HG03342 (cell line): ENCODE data around the gene APBA3.

Experiments
- ATAC-seq: cut with Tn5 transposase; IDR thresholded peaks from one replicate; pipeline ENCODE4 v1.9.1; 2021; ENCODE audit warnings: mild to moderate bottlenecking, moderate library complexity; ENCODE audit not compliant: unreplicated experiment

The APBA3 gene

DNA sequence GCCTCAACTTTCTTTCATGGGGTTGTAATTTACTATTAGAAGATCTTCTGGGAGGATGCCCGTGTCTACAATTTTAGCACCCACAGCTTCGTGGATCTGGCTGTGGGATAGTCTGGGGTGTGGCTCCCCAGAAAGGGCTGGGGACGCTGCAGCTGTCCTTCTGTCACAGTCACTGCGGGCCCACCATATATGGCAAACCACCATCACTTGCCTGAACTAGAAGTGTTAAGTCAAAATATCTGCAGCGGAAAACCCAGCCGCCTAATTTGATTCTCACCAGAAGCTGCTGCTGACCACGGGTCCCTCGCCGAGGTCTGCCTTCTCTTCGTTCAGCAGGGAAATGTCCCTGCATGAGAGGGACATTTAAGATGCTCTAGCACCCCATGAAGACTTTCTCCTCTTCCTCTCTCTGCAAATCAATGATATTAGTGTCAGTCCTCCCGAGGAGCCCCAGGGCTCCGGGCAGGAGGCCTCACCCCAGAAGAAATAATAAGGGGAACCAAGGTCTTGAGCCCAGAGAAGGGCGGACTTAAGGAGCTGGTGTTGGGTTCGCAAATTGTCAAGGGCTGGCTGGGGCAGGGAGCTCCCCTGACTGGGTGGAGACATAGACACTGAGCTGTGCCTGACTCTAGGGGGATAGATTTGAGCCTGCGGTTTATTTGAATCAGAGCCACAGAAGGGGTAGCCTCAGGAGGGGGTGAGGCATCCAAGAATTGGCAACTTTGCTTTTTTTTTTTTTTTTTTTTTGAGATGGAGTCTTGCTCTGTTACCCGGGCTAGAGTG is 27.7 kb upstream of the APBA3 start:
- no peak for ATAC-seq

GRCh38 chr19:3785938-3786824 is 24.7 kb upstream of the APBA3 start, which contains the start of gene MATK:
Gene MATK, minus strand, starts transcription at chr19:3786381. Its CDS starts 1,246 bp downstream, at chr19:3785135.
- no peak for ATAC-seq

GRCh38 chr19:3785451-3785937 is 24.0 kb upstream of the APBA3 start:
- no peak for ATAC-seq

DNA sequence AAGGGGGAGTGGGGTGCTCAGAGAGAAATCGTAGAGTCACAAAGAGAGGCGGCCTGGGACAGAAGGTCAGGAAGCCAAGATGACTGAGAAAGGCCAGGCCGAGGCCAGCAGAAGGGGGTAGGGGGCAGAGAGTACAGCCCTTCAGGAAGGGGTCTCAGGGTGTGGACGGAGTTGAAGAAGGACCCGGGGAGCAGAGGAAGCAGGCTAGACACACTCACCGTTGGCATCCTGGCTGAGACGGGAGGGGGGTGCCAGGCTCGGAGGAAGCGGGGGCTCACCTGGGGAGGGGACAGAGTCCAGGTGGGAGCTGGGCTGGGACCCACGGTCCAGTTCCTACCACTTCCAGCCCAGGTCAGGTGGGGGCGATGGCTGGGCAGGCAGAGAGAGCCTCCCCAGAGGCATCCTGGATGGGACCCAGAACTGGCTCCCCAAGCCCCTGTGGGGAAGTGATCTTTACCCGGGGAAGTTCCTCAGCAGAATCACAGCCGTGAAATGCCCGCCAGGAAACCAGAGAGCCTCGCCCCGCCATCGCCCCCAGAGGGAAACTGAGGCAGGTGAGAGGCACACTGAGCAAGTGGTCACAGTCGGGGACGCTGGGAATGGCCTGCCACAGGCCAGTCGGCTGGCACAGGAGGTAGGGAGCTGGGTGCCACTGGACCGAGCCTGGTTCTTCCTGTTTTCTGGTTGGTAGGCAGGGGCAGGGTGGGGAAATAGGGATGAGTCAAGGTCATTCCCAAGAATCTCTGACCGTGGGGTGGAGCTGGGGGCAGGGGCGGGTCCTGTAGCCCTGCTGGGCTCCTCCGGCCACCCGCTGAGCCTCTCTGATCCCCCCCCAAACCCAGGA is 23.3 kb upstream of the APBA3 start:
- no peak for ATAC-seq

- ATAC-seq = no peak
Observed at GRCh38 chr19:3783660-3784584, 22.4 kb upstream of the APBA3 start.

DNA sequence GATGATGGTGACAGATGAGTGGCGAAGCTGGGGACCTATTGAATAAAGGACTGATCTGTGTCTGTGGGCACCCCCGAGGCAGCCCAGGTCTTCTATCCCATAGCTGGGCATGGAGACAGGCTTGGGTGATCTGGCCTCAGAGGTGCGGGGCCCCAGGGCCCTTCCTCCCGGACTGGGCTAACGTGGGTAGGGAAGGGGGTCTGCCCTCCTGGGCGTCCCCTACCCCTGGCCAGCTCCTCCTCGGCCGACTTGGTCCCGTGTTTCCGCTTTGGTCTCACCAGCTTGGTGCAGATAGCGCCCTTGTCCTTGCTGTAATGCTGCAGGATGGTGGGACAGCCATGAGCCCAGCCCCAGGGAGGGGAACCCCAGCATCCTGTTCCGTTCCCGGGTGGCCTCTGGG is 21.4 kb upstream of the APBA3 start:
- ATAC-seq = no peak

GRCh38 chr19:3782330-3782729 is 20.8 kb upstream of the APBA3 start:
- ATAC-seq = no peak

DNA sequence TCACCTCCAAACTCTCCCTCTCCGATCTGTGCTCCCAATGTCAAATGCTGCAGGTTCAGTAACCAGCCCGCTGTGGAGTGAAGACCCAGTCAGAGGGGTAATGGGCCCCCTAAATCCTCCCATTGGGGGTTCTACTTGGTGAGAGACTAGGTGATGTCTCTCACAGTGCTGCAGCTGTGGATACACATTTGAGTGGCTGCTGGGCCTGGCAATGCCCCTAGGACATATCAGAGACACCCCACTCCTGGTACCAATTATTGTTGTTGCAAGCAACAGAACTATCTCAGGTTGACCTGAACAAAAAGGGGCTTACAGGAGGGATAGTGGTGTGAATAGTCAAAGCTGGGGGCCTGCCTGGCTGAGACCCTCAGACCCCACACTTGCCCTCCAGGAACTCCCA is 20.1 kb upstream of the APBA3 start:
- ATAC-seq = no peak

DNA sequence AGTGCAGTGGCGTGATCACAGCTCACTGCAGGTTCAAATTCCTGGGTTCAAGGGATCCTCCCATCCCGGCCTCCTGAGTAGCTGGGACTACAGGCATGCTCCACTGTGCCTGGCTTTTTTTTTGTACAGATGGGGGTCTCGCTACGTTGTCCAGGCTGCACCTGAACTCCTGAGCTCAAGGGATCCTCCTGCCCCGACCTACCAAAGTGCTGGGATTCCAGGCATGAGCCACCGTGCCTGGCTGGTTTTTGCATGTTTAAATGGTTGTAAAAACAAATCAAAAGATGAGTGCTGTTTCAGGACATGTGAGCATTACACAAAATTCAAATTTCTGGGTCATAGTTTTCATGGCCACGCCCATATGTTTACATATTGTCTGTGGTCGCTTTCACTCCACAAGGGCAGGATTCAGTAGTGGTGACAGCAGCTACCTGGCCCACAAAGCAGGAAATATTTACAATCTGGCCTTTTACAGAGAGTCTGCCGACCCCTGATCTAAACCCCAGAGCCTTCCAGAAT is 19.4 kb upstream of the APBA3 start:
- no peak for ATAC-seq

DNA sequence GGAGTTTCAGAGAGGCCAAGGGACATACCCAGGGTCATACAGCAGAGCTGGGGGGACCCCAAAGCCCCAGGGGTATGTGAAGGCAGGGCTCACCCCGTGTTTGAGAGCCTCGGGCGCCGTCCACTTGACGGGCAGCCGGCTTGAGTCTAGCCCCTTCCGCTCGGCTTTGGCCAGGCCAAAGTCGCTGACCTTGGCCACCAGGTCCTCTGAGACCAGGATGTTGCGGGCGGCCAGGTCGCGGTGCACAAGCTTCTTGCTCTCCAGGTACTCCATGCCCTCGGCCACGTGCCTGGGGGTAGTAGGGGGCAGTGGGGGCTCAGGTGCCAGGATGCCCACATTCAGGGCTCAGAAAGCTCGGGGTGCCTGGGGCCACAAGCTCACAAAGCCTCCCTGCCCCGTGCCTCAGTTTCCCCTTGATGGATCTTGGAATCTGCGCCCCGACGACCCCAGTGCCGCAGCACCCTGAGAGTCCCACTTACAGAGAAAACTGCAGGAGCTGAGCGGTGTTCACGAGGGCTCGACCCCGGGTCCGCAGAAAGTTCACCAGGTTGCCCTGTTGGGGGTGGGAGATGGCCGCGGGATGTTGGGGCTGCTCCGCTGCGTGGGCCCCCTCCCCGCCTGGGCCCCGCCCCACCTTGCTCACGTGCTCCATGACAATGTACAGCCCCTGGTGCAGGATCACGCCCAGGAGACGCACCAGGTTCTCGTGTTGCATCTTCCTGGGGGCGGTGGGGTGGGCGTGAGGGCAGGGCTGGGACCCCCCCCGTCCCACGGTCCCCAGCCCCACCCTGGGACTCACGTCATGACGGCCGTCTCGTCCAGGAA is 17.6 kb upstream of the APBA3 start:
- no peak for ATAC-seq

DNA sequence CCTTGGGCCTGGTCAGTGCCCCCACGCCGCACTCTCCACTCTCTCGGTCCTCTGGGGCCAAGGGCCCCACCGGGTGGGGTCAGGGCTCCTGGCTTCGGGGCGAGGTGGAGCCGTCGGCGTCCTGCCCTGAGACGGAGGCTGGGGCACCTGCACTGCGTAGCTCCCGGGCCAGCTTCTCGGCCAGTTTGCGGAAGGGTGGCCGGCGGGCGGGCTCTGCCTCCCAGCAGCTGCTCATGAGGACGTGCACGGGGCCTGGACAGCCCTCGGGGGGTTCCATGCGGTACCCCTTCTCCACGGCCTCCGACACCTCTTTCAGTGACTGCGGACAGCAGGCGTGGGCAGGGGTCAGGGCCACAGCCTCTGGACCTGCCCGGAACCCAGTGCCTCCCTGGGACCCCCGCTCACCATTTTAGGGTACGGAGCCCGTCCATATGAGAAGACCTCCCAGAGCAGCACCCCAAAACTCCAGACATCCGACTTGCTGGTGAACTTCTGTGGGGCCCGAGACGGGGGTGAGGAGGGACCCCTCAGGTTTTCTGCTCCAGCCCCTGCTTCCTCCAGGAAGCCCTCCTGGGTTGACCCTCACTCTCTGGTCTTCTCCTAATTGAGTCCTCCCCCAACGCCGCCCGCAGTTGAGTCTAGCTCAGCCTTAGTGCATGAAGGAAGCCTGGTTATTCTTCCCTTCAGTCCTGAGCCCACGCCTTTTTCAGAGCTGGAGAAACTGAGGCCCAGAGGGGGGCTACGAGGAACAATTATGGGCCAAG is 16.8 kb upstream of the APBA3 start:
- no peak for ATAC-seq

- no peak for ATAC-seq
Observed at GRCh38 chr19:3776479-3777040, 15.1 kb upstream of the APBA3 start.

GRCh38 chr19:3775831-3776230 is 14.3 kb upstream of the APBA3 start:
- ATAC-seq = no peak

DNA sequence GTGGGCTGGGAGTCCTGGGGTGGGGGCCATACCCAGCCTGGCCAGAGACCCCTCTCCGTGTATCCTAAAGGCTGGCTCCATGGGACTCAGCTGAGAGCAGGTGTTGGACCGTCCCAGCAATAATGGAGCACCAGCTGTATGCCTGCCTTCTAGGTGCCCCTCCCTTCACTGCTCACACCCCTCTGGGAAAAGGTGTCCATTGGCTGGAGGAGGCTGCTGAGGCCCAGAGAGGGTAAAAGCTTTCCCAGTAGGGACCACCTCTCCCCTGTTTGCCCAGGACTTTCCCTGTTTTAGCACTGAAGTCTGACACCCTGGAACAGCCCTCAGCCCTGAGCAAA is 13.9 kb upstream of the APBA3 start:
- no peak for ATAC-seq

DNA sequence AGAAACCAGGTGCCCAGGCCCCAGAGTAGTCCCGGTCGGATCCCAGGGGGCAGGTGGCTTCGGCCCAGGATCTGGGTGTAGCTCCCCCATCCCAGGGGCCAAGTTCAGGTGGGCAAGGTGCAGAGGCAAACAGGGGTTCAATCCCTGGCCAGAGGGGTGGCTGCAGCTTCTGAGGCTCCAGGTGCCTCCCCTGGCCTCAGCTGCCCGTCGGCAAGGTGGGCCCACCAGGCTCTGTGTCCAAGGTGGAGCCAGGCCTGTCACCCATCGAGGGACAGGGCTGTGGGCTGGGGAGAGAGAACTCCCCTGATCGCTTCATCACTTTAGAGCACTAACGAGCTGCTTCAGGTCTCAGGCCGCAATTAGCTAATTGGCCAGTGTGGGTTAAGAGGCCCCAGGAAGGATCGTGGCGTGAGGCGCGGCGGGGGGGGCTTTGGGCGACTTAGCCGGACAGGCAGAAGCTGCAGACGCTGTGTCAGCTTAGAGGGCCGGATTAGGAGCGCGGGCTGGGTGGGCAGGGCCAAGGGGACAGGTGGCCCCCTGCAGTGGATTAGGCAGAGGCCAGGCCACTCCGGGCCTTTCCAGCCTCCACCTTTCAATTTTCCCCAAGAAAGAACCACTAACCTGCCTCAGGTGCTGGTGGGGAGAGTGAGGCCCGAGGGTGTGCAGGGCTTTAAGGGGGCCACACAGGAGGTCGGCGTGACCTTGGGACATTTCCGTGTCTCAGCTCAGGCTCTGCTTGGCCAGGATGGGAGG is 13.3 kb upstream of the APBA3 start:
- no peak for ATAC-seq

GRCh38 chr19:3773814-3774515 is 12.5 kb upstream of the APBA3 start:
- ATAC-seq = no peak
